Keratinocyte (primary cell): ENCODE data around the gene VANGL1. TPM values are rescaled to one million over a fixed set of nuclear protein-coding genes. Genes with fewer than 3 reads are reported as not detected.

Experiments used
- DNase-seq: peaks from one replicate; pipeline ENCODE4 v3.0.0-alpha.2; 2011; ENCODE audit warnings: low read depth, missing footprints, low spot score
- FAIRE-seq: peaks from 2 replicates; lab custom pipeline; 2011; peaks lifted over from hg19 to GRCh38; lab: Jason Lieb, UNC
- H2AFZ ChIP-seq: 2 replicates; pipeline ENCODE4 v1.6.0; 2012; ENCODE audit warnings: low read length, control low read depth, inconsistent platforms; ENCODE audit not compliant: control insufficient read depth
- H3K27ac ChIP-seq: 2 replicates; pipeline ENCODE4 v1.5.1; 2011; ENCODE audit warnings: low read length; ENCODE audit not compliant: control insufficient read depth, insufficient read depth
- H3K27me3 ChIP-seq: 3 replicates; pipeline ENCODE4 v1.6.0; 2011; ENCODE audit warnings: low read length; ENCODE audit not compliant: control insufficient read depth, insufficient read depth; ENCODE audit errors: extremely low read depth
- H3K36me3 ChIP-seq, 2 experiments: 2 replicates in 1 of 2; 3 replicates in 1 of 2; pipeline ENCODE4 v1.5.1; 2011; ENCODE audit warnings: low read length in 2 of 2, mild to moderate bottlenecking in 1 of 2; ENCODE audit not compliant: control insufficient read depth in 2 of 2, insufficient read depth in 2 of 2; ENCODE audit errors: extremely low read depth in 1 of 2
- H3K4me1 ChIP-seq: 3 replicates; pipeline ENCODE4 v1.5.1; 2011; ENCODE audit warnings: low read length; ENCODE audit not compliant: control insufficient read depth, insufficient read depth; ENCODE audit errors: extremely low read depth
- H3K4me2 ChIP-seq: 3 replicates; pipeline ENCODE4 v1.6.0; 2011; ENCODE audit warnings: low read depth, low read length; ENCODE audit not compliant: control insufficient read depth, insufficient read depth; ENCODE audit errors: extremely low read depth
- H3K4me3 ChIP-seq, 3 experiments: fragments of 200-600 bp in 1 of 3; sonication (generic) in 1 of 3; 2 replicates in 2 of 3; 3 replicates in 1 of 3; pipeline ENCODE4 v1.5.1; 2011 to 2016; ENCODE audit warnings: low read length in 3 of 3, mild to moderate bottlenecking in 3 of 3, control low read depth in 2 of 3, inconsistent platforms in 1 of 3, low read depth in 1 of 3, mixed read lengths in 1 of 3, mixed run types in 1 of 3, moderate library complexity in 1 of 3; ENCODE audit not compliant: control insufficient read depth in 2 of 3, insufficient read depth in 2 of 3; ENCODE audit errors: extremely low read depth in 1 of 3
- H3K79me2 ChIP-seq: 2 replicates; pipeline ENCODE4 v1.6.0; 2012; ENCODE audit warnings: low read length; ENCODE audit not compliant: control insufficient read depth, insufficient read depth
- H3K9ac ChIP-seq: 3 replicates; pipeline ENCODE4 v1.6.0; 2011; ENCODE audit warnings: low read length; ENCODE audit not compliant: control insufficient read depth, insufficient read depth; ENCODE audit errors: extremely low read depth
- H3K9me1 ChIP-seq: 3 replicates; pipeline ENCODE4 v1.6.0; 2011; ENCODE audit warnings: low read length; ENCODE audit not compliant: control insufficient read depth, insufficient read depth; ENCODE audit errors: extremely low read depth
- H3K9me3 ChIP-seq: 2 replicates; pipeline ENCODE4 v1.5.1; 2012; ENCODE audit warnings: low read depth, low read length; ENCODE audit not compliant: control insufficient read depth
- H4K20me1 ChIP-seq: 3 replicates; pipeline ENCODE4 v1.6.0; 2011; ENCODE audit warnings: low read length; ENCODE audit not compliant: control insufficient read depth, insufficient read depth; ENCODE audit errors: extremely low read depth
- CTCF ChIP-seq, 3 experiments: IDR thresholded peaks in 1 of 3; conservative IDR thresholded peaks in 1 of 3; optimal IDR thresholded peaks in 1 of 3; 2 replicates in 2 of 3; 3 replicates in 1 of 3; pipeline versions ENCODE3 to v1.5.1; 2011; ENCODE audit warnings: low read length in 3 of 3, mild to moderate bottlenecking in 3 of 3, moderate library complexity in 2 of 3, control low read depth in 1 of 3, inconsistent platforms in 1 of 3; ENCODE audit not compliant: insufficient read depth in 2 of 3; ENCODE audit errors: extremely low read depth in 1 of 3
- EZH2 ChIP-seq: IDR thresholded peaks from one replicate; pipeline ENCODE4 v1.6.1; 2012; ENCODE audit warnings: inconsistent platforms, mild to moderate bottlenecking, low read length, moderate library complexity
- dilution Hi-C: fragments of 300-500 bp; cut with MboI; formaldehyde crosslinking; loops from one replicate; pipeline ENCODE4 v1.7.0; 2020; ENCODE audit warnings: low sequenced_read_pairs; ENCODE audit not compliant: extremely low pct_ligation_motif_present
- polyA minus RNA-seq, 3 experiments: library from RNA; depleted of rRNA, polyadenylated mRNA; stranded (reverse); fragments of >200 nt; gene quantifications; 1 replicate in 1 of 3; 2 replicates in 1 of 3; 3 replicates in 1 of 3; pipeline ENCODE4 v1.2.3, GENCODE V29; 2011
- polyA plus RNA-seq, 5 experiments: library from polyadenylated mRNA; depleted of rRNA in 3 of 5; stranded (reverse) in 3 of 5; stranded (forward) in 1 of 5; unstranded in 1 of 5; fragments of >200 nt; gene quantifications; 1 replicate in 1 of 5; 2 replicates in 3 of 5; 3 replicates in 1 of 5; pipeline versions ENCODE4 v1.2.1 to v1.2.3, GENCODE V29; 2011 to 2012; ENCODE audit warnings: missing spikeins in 2 of 5, low read depth in 1 of 5, low replicate concordance in 1 of 5

The VANGL1 gene
- polyA plus RNA-seq (22.4 to 25.0 TPM (median 23.1 TPM) in 3 replicates), polyA minus RNA-seq (36.4 to 62.2 TPM (median 39.0 TPM) in 3 replicates)
- 21.7 TPM for polyA plus RNA-seq (2011; ENCODE audit: low read depth)
- 11.0 and 14.0 TPM in 2 replicates for polyA plus RNA-seq (2011; cell fraction: cytosol; rRNA removed)
- polyA plus RNA-seq (2011; cell fraction: nucleus; rRNA removed), result 31.6 and 34.8 TPM in 2 replicates
- 9.3 and 24.1 TPM in 2 replicates for polyA plus RNA-seq (2012; ENCODE audit: low replicate concordance)
- polyA minus RNA-seq (2011; cell fraction: cytosol; rRNA and poly(A)+ RNA removed), result 8.8 TPM
- polyA minus RNA-seq (2011; cell fraction: nucleus; rRNA and poly(A)+ RNA removed), result 26.9 and 64.1 TPM in 2 replicates

GRCh38 chr1:115641762-115642167 lies at the start of gene VANGL1:
VANGL1 (plus strand) TSS chr1:115641970; CDS start chr1:115651414, 9,444 bp downstream.
- H2AFZ ChIP-seq, result peak within 1 kb of the TSS; percentile 83
- TF ChIP-seq EZH2, result no peak
- TF ChIP-seq CTCF (optimal IDR thresholded peaks at IDR 0.05 in 1 of 3, IDR thresholded peaks at IDR 0.05 in 1 of 3, conservative IDR thresholded peaks at IDR 0.05 in 1 of 3; ENCODE audit: extremely low read depth in 1 of 3, insufficient read depth in 2 of 3, low read length in 3 of 3), result no peak
- no peak for FAIRE-seq
- peaks cover 2% of the 10 kb centered on the region for H3K9me1 ChIP-seq
- H4K20me1 ChIP-seq, result no peaks in the 10 kb centered on the region
- H3K4me3 ChIP-seq, result peak within 1 kb of the TSS; percentile 73 to 90 (median 89)
- no peaks in the 10 kb centered on the region for H3K9me3 ChIP-seq
- peaks cover 20% of the 10 kb centered on the region for H3K4me1 ChIP-seq
- peaks cover 40% of the 10 kb centered on the region for H3K79me2 ChIP-seq
- H3K27me3 ChIP-seq, result no peaks in the 10 kb centered on the region
- peaks cover 0 to 2% of the 10 kb centered on the region in 2 experiments for H3K36me3 ChIP-seq
- peak within 1 kb of the TSS; percentile 81 for H3K9ac ChIP-seq
- H3K4me2 ChIP-seq, result peak within 1 kb of the TSS; percentile 98
- DNase-seq, result no peak
- peak within 1 kb of the TSS; percentile 73 for H3K27ac ChIP-seq
- dilution Hi-C loops, result no loop called here

- Histone ChIP-seq H3K9ac (no peak overlapping the region), H3K36me3 (no peaks in the 10 kb centered on the region), H3K9me3 (no peaks in the 10 kb centered on the region), H3K4me2 (no peak overlapping the region), H3K4me1 (peaks cover 5% of the 10 kb centered on the region), H3K27me3 (no peaks in the 10 kb centered on the region), H3K79me2 (no peaks in the 10 kb centered on the region), H3K27ac (no peak overlapping the region), H4K20me1 (no peaks in the 10 kb centered on the region), H2AFZ (no peak overlapping the region), H3K9me1 (no peaks in the 10 kb centered on the region), H3K4me3 (no peak overlapping the region)
- TF ChIP-seq EZH2 (no peak), CTCF (optimal IDR thresholded peaks at IDR 0.05 in 1 of 3, IDR thresholded peaks at IDR 0.05 in 1 of 3, conservative IDR thresholded peaks at IDR 0.05 in 1 of 3; ENCODE audit: extremely low read depth in 1 of 3, insufficient read depth in 2 of 3, low read length in 3 of 3) (no peak)
- FAIRE-seq, result no peak
- no peak for DNase-seq
- dilution Hi-C loops, result loop anchor here (10.0 kb wide), 1 partner anchor 457 kb away; no protein-coding TSS in a partner anchor
Measured at GRCh38 chr1:115592264-115592663, 49.5 kb upstream of the VANGL1 start.
